Fibroblast of skin of back (primary cell): Measurements from ENCODE around the gene CDH5.
A peak's percentile ranks its signal among the peaks of the same experiment; 100 is the strongest.

Experiments
- DNase-seq: peaks from one replicate; pipeline ENCODE4 v3.0.0-alpha.2; 2013

The CDH5 gene

DNA sequence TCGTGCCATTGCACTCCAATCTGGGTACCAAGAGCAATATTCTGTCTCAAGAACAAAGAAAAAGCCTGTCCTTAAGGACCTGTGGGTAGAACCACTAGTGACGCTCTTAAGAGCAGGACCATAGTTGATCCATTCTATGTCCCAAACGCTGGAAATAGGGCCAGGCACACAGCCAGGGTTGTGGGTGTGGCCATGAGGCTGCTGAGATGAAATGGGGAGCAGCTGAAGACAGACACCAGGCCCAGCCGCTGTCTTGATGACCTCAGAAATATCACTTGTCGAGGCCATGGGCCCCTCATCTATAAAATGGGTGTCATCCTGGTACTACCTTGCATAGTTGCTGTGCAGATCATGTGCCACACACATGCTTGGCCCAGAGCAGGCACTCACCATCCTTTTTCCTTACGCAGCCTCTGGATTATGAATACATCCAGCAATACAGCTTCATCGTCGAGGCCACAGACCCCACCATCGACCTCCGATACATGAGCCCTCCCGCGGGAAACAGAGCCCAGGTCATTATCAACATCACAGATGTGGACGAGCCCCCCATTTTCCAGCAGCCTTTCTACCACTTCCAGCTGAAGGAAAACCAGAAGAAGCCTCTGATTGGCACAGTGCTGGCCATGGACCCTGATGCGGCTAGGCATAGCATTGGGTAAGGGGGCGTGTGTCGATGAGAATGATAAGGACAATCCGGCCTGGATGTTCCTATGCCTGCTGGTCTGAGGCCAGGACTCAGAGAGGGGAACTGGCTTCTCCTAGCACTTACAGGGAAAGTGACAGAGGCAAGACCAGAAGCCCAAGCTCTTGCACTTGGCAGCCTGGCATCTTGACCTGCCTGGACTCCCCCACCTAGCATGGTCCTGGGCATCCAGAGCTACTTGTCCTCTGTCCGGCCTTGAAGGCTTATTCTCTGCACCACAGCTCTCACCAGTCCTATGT, 25.5 kb downstream of the CDH5 start:
- DNase-seq = no peak

DNA sequence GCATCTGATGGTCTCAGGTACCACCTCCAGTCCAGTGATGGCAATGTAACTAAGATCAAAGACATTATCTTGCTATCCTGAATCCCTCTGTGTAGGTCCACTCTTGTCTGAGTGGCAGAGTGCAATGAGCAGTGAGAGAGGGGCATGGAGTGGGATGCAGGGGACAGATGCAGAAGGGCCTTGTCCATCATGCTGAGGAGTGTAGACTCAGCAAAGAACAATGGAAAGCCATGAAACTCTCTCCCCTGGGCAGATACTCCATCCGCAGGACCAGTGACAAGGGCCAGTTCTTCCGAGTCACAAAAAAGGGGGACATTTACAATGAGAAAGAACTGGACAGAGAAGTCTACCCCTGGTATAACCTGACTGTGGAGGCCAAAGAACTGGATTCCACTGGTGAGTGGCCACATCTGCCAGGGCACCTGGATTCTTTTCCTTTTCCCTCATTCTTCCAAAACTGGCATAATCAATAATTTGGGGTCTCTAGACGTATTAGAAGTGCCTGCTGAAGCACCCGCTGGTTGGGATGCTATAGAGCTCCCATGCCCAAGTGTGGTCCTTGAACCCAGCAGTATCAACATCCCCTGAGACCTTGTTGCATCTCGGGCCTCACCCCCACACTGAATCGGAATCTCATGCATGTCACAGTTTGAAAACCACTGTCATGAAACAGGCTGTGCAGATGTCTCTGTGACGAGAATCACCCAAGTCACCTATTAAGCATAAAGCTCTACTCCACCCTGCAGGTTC, 29.5 kb downstream of the CDH5 start:
- no peak for DNase-seq

DNA sequence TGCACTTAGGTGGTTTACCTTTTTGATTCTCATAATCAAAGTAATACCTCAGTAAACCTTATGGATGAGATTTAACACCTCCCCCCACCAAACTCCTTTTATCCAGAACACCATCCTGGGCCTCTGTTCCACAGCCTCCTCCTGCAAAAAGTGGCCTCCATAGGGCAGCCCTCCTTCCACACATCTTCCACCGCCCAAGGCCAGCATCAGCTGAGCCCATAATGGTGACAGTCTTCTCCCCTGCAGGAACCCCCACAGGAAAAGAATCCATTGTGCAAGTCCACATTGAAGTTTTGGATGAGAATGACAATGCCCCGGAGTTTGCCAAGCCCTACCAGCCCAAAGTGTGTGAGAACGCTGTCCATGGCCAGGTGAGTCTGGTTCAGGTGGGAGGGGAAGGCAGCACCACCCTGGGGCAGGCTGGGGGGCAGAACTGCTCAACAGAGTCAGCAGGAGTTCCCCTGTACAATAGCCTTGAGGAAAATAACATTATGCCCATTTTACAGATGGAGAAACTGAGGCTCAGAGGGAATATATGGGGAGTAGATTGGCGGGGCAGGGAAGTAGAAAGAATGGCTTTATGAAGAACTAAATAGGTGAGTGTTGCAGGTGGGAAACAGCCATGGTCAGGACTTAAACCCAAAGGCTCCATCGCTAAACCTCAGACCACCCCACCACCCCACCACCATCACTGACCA, 31.4 kb downstream of the CDH5 start:
- DNase-seq = no peak

DNA sequence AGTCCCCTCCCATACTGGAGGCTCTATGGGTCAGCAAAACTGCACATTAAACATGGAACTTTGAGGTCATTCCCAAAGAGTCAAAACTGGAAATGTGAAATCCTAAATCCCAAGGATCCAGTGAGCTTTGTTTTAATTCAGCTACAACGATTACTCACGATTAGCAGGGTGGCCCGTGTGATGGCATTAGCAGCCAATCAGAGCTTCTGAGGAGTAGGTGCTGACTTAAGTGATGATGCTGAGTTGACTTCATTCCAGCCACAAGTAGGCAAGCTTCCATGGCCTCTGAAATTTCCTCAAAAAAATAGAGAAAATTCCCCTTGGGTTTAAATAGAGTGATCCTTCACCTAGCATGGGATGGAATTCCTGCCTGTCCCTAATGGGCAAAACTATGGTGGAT, 32.5 kb downstream of the CDH5 start:
- no peak for DNase-seq

DNA sequence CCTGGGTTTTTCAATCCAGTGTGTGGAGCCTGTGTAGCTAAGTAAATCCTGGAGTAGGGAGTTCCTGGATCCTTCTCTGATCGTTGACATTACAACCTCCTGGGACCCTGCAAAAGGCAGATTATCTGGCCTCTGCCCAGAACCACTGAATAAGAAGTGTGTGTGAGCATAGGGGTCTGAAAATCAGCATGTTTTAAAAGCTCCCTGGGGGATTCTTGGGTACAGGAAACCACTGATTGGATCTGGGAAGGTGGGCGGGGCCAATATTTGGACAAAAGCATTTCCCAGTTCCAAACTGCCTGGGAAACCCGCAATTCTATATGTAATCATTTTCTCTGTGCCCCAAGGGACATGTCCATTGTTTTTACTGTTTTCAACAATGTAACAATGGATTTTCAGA, 33.4 kb downstream of the CDH5 start:
- peak; percentile 51 for DNase-seq

DNA sequence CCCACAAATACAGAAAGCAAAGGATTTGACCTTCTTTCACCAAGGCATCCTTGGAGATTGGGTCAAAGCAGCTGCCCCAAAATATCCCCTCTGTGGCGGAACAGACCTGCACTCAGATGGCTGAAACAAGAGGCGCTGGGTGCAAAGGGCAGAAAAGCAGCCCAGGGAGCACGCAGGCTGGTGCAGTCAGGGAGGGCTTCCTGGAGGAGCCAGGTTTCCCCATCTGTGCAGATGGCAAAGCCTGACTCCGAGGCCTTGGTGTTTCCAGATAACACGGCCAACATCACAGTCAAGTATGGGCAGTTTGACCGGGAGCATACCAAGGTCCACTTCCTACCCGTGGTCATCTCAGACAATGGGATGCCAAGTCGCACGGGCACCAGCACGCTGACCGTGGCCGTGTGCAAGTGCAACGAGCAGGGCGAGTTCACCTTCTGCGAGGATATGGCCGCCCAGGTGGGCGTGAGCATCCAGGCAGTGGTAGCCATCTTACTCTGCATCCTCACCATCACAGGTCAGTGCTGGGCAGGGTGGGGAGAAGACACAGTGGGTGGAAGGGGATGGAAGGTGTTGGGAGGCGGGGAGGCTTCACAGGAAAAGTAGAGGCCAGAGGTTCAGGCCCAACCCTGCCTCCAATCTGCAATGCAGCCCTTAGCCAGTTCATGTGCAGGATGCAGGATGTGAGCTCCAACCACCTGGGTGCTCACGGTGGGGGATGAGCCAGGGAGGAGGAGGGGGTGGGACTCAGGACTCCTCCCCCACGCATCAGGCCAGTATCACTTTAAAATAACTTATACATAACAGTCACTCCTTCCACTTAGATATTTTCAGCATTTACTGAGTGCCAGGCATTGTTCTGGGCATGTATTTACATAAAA, 34.3 kb downstream of the CDH5 start:
- no peak for DNase-seq

DNA sequence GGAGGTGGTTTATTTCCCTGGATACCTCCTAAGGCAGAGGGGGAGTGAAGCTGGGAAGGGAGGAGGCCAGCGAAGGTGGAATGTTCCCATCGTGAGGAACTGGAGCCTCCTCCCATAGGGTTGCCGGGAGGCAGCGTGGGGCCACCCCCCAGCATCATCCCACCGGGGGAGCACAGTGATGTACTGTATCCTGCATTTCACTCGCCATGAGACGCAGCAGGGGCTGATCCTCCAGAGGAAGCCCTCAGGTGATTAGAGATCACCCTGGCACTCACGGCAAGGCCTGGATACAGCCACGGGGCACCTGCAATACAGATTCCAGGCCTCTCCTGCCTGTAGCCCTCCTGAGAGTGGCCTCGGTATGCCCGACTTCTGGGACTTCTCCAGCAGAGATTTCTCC, 35.1 kb downstream of the CDH5 start:
- no peak for DNase-seq

DNA sequence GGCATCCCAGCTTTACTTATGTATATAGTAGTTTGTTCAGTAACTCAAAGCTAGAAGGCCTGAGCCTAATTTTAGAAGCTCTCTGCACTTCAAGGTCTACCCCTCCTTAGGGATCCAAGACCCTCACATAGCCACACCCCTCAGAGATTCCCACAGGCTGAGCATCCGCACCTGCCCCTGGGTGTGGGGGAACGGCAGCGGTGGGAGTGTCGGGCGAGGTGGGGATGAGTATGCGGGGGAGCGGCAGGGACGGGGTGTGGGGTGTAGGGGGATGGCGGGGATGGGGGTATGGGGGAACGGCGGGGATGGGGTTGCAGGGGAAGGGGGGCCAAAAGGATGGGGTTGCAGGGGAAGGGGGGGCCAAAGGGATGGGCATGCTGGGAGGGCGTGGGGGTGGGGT, 35.7 kb downstream of the CDH5 start:
- no peak for DNase-seq

DNA sequence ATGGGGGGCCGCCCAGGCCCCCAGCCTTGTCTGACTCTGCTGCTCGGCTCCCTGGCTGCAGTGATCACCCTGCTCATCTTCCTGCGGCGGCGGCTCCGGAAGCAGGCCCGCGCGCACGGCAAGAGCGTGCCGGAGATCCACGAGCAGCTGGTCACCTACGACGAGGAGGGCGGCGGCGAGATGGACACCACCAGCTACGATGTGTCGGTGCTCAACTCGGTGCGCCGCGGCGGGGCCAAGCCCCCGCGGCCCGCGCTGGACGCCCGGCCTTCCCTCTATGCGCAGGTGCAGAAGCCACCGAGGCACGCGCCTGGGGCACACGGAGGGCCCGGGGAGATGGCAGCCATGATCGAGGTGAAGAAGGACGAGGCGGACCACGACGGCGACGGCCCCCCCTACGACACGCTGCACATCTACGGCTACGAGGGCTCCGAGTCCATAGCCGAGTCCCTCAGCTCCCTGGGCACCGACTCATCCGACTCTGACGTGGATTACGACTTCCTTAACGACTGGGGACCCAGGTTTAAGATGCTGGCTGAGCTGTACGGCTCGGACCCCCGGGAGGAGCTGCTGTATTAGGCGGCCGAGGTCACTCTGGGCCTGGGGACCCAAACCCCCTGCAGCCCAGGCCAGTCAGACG, 36.2 kb downstream of the CDH5 start:
- no peak for DNase-seq

DNA sequence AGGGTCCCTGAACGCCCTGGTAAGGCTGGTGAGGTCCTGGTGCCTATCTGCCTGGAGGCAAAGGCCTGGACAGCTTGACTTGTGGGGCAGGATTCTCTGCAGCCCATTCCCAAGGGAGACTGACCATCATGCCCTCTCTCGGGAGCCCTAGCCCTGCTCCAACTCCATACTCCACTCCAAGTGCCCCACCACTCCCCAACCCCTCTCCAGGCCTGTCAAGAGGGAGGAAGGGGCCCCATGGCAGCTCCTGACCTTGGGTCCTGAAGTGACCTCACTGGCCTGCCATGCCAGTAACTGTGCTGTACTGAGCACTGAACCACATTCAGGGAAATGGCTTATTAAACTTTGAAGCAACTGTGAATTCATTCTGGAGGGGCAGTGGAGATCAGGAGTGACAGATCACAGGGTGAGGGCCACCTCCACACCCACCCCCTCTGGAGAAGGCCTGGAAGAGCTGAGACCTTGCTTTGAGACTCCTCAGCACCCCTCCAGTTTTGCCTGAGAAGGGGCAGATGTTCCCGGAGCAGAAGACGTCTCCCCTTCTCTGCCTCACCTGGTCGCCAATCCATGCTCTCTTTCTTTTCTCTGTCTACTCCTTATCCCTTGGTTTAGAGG, 37.1 kb downstream of the CDH5 start:
- DNase-seq = no peak

DNA sequence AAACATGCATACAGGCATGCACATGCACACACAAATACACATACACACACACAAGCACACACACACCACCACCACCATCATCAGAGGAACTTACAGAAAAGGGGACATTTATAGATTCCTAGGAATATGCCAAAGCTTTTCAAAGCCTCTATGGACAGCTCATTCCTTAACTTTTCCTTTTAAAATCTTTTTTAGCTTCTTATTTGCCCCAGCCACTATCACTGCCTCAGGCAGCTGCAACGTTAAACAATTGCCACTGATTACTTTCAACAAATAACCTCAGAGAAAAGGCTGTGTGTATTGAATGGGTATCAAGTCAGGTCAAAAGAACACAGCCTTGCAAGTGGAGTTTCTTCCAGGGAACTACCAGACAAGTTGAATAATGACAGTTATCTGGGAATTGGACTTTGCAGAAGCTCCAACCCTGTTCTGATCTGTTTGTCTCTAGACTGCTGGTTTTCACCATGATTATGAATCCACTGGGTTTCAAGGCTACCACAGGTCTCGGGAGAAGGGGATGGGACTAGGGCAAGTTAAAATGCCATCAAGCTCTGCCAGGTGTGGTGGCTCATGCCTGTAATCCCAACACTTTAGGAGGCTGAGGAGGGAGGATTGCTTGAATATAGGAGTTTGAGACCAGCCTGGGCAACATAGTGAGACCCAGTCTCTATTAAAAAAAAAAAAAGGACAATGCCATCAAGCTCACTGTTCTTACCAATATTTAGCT, 38.7 kb downstream of the CDH5 start:
- no peak for DNase-seq

DNA sequence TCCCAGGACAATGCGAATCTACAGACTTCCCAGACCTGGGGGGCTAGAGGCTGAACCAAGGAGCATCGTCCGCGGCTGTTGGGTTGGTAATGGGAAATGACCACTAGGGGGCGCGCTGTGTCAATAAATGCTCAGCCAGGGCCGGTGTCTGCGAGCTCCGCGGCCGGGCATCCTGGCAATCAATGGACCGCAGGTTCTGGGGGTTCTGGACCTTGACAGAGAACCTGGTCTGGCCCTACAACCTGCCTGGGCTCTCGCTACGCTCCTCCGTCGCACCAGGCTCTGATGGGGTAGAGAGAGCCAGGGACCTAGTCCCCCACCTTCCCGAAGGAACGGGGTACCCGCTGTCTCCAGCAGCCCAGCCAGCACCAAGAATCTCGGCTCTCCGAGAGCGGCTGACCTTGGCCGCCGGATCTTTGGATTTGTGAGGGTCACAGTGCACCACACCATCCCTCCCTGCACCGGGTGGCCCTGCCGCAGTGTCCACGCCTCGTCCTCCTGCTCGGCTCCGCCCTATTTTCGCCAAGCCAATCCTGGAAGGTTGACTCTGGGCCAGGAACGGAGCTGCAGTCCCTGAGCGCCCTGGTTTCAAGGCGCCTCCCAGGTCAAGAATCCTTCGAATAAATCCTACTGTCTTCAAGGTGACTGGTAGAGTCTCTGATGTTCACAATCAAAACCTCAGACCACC, 40.2 kb downstream of the CDH5 start:
- peak; percentile 57 for DNase-seq

DNA sequence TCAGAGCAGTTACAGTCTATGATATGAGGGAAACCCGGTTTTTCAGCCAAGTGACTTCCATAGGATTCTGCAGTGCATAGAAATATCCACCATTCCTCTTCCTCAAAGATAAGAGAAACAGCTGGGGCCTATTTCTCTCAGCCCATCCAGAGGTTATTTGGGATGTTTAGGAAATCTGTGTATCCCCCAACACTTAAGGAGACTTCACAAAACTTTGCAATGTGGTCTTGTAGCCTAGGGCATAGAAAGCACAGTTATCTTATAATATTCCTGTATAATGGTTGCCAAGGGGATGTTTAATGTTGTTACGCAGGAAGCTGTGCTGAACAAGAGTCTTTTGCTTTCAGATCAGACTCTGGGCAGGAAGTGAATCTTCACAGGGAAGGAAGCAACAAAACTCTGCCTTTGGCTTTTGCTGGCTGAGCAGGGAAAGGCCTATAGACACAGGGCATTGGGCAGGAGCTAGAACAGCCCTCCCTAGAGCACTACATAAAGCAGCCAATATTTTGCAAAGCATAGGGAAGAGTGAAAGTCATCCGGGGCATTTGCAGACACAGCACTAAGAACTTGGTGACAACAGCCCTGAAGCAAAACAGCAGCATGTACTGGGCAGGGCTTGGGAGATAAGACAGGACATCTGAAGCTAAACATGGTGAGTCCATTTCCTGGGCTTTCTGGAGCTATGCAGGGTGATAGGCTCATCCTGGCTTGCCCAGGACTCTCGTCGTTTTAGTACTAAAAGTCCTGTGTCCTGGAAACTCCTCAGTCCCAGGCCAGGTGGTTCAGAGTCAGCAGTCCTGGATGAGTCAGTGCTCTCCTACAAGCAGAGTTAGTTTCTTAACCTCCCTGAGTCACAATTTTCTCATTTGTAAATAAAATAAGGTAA, 41.9 kb downstream of the CDH5 start:
- peak; percentile 47 for DNase-seq

DNA sequence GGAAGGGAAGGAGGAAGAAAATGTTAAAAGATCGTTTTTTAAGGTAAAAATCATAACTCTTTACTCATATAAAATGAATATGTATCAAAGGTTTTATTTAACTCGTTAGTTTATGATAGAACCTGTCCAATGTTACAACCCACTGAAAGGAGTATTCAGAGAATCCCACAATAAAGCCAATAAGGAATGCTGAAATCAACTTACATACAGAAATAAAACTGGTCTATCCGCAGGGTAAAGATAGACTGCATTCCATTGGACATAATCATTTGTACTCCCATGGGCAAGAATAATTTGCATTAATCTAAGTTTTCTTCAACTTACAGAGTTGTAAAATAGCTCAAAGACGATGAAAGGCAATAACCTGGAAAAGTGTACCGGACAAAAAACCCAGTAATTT, 42.7 kb downstream of the CDH5 start:
- DNase-seq = peak; percentile 77

DNA sequence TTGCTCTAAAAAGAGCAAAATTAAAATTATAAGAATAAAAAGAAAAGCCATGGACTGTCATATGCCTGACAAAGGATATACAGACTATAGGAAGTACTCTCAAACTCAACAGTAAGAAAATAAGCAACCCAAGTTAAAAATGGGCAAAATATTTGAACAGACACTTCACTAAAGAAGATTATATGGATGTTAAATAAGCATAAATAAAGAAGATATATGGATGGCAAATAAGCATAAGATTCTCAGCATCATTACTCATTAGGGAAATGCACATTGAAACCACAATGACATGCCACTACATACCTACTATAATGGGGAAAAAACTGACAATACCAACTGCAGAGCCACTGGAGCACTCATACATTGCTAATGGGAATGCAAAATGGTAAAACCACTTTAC, 45.7 kb downstream of the CDH5 start:
- no peak for DNase-seq

DNA sequence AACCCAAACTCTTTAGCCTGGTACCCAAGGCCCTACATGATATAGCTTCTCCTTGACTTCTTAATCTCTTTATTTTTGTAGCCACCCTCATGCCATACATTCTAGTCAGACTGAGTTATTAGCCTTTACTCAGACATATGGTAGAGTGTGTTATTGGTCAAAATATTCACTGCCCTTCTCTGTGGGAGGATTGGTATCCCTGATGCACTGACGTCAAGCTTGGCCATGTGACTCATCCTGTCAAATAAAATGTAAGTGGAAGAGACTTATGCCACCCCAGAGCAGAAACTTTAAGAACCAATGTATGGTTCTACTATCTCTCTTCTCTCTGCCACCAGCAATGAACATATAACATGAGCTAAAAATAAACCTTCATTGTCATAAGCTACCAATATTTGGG, 48.4 kb downstream of the CDH5 start:
- DNase-seq = peak; percentile 81

DNA sequence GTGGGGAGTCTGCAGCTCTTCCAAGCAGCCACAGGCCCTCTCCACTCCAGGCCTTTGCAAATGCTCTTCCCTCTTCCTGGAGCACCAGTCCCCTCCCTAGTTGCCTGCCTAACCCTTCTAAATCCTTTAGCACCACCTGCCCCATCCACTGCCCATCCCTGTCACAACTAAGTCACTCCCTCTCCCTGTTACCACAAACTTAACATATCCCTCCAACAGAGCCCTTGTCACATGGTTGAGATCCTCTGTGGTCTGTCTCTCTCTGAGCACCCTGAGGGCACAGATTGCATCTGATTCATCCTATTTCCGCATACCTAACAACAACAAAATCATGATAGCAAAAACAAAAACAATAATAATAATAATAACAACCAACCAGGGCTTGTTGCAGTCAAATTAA, 49.6 kb downstream of the CDH5 start:
- no peak for DNase-seq

DNA sequence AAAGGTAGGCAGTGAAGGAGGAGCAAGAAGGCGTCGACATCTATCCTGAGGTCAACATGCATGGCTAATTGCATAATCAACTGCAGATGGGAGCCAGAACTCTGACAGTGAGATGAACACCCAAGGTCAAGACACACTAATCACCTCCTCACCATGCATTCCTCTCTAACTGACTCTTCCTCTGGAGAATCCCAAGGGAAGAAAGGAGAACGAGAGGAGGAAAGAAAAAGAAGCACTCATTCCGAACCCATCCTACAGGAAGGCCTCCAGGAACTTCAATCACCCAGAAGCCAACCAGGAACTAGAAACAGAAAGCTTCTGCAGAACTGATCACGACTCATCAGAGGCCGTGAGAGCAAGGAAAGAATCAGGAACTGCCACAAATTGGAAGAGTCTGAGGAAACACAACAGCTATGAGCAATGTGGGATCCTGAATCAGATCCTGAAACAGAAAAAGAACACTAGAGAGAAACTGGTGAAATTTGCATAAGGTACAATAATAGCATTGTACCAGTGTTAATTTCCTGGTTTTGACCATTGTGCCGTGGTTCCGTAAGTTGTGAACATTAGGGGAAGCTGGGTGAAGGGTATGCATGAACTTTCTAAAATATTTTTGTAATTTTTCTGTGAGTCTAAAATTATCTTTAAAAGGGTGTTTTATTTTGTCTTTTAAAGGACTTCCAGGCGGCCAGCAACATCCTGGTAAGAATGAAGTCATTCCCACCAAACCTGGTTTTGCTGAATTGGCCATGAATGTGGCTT, 50.6 kb downstream of the CDH5 start:
- peak; percentile 80 for DNase-seq
